HG03469 (cell line): ENCODE data around the gene CCDC190.
"Not testable (repeated sequence)": the region's sequence is repeated elsewhere in the genome, so short reads cannot be mapped to it uniquely, and the experiment has no call there.

ENCODE experiments used
- ATAC-seq: cut with Tn5 transposase; IDR thresholded peaks from one replicate; pipeline ENCODE4 v1.9.1; 2021; ENCODE audit warnings: mild to moderate bottlenecking, moderate library complexity, moderate number of reproducible peaks; ENCODE audit not compliant: unreplicated experiment

CCDC190 gene

GRCh38 chr1:162861101-162861500, at the start of gene CCDC190:
Gene CCDC190 (minus strand): TSS chr1:162861175. CDS start chr1:162859646, 1,529 bp downstream.
- ATAC-seq = no peak

GRCh38 chr1:162910161-162910560, 49.2 kb upstream of the CCDC190 start:
- no peak for ATAC-seq

GRCh38 chr1:162908780-162909179, 47.8 kb upstream of the CCDC190 start:
- no peak for ATAC-seq

GRCh38 chr1:162908236-162908635, 47.3 kb upstream of the CCDC190 start:
- no peak for ATAC-seq

- ATAC-seq = no peak
Observed at GRCh38 chr1:162906485-162906884, 45.5 kb upstream of the CCDC190 start.

- no peak for ATAC-seq
Observed at GRCh38 chr1:162905174-162906158, 44.5 kb upstream of the CCDC190 start.

- ATAC-seq = no peak
Observed at GRCh38 chr1:162904579-162904978, 43.6 kb upstream of the CCDC190 start.

- no peak for ATAC-seq
Observed at GRCh38 chr1:162904023-162904422, 43.0 kb upstream of the CCDC190 start.

- ATAC-seq = no peak
Observed at GRCh38 chr1:162903246-162903645, 42.3 kb upstream of the CCDC190 start.

- ATAC-seq = no peak
Observed at GRCh38 chr1:162902416-162902815, 41.4 kb upstream of the CCDC190 start.

- ATAC-seq = no peak
Observed at GRCh38 chr1:162901243-162901642, 40.3 kb upstream of the CCDC190 start.

GRCh38 chr1:162899422-162900146, 38.6 kb upstream of the CCDC190 start:
- ATAC-seq = no peak

GRCh38 chr1:162893612-162893908, 32.6 kb upstream of the CCDC190 start:
- no peak for ATAC-seq

- no peak for ATAC-seq
Observed at GRCh38 chr1:162892906-162893611, 32.1 kb upstream of the CCDC190 start.

- no peak for ATAC-seq
Observed at GRCh38 chr1:162889989-162890388, 29.0 kb upstream of the CCDC190 start.

- no peak for ATAC-seq
Observed at GRCh38 chr1:162886705-162887104, 25.7 kb upstream of the CCDC190 start.

- ATAC-seq = no peak
Observed at GRCh38 chr1:162885265-162885664, 24.3 kb upstream of the CCDC190 start.

GRCh38 chr1:162884831-162885230, 23.9 kb upstream of the CCDC190 start:
- no peak for ATAC-seq

GRCh38 chr1:162882248-162882674, 21.3 kb upstream of the CCDC190 start:
- ATAC-seq = no peak

GRCh38 chr1:162881590-162881989, 20.6 kb upstream of the CCDC190 start:
- ATAC-seq = no peak

- ATAC-seq = not testable (repeated sequence)
Observed at GRCh38 chr1:162880617-162881016, 19.6 kb upstream of the CCDC190 start.
